Body of pancreas (tissue), 4 donors: ENCODE measurements around the gene CCDC116.
"Not testable (repeated sequence)": the region's sequence is repeated elsewhere in the genome, so short reads cannot be mapped to it uniquely, and the experiment has no call there.

Experiments
- POLR2A ChIP-seq, 3 donors: fragments of 450-650 bp; IDR thresholded peaks; one replicate each; pipeline ENCODE4 v1.6.1; 2016; ENCODE audit warnings: antibody characterized with exemption in 3 of 3, mild to moderate bottlenecking in 2 of 3
- TF ChIP-seq, protein P1 (sequence below), 7 experiments: fragments of 450-650 bp in 4 of 7; fragments of 200-600 bp in 3 of 7; sonication (generic) in 3 of 7; IDR thresholded peaks; one replicate each; pipeline ENCODE4 v1.5.1; 2016 to 2019; ENCODE audit warnings: antibody characterized with exemption in 7 of 7

DNA sequence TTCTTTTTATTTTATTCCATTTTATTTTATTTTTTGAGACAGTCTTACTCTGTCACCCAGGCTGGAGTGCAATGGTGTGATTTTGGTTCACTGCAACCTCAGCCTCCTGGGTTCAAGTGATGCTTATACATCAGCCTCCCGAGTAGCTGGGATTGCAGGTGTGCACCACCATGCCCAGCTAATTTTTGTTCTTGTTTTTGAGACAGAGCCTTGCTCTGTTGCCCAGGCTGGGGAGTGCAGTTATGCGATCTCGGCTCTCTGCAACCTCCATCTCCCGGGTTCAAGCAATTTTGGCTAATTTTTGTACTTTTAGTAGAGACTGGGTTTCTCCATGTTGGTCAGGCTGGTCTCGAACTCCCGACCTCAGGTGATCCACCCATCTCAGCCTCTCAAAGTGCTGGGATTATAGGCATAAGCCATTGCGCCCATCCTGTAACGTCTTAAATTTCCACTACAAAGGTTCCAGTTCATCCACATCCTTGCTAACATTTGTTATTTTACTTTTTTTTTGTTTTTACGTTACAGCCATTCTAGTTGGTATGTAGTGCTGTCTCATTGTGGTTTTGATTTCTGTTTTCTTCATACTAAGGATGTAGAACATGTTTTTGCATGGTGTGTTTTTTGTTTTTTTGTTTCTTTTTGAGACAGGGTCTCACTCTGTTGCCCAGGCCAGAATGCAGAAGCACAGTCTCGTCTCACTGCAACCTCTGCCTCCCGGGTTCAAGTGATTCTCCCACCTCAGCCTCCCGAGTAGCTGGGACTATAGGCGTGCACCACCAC, 36.0 kb upstream of the CCDC116 start:
- TF ChIP-seq POLR2A (IDR thresholded peaks at IDR 0.05), result not testable (repeated sequence)
- TF ChIP-seq, protein P1, sequence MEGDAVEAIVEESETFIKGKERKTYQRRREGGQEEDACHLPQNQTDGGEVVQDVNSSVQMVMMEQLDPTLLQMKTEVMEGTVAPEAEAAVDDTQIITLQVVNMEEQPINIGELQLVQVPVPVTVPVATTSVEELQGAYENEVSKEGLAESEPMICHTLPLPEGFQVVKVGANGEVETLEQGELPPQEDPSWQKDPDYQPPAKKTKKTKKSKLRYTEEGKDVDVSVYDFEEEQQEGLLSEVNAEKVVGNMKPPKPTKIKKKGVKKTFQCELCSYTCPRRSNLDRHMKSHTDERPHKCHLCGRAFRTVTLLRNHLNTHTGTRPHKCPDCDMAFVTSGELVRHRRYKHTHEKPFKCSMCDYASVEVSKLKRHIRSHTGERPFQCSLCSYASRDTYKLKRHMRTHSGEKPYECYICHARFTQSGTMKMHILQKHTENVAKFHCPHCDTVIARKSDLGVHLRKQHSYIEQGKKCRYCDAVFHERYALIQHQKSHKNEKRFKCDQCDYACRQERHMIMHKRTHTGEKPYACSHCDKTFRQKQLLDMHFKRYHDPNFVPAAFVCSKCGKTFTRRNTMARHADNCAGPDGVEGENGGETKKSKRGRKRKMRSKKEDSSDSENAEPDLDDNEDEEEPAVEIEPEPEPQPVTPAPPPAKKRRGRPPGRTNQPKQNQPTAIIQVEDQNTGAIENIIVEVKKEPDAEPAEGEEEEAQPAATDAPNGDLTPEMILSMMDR (IDR thresholded peaks at IDR 0.05), result not testable (repeated sequence)
